SK-N-SH (cell line): ENCODE measurements around the gene CBX6. TPM values are rescaled to one million over a fixed set of nuclear protein-coding genes. Genes with fewer than 3 reads are reported as not detected.
A peak's percentile ranks its signal among the peaks of the same experiment; 100 is the strongest.

Experiments used
- CTCF ChIA-PET: fragments of 300-600, 350-600 bp; formaldehyde crosslinking; extraction: SDS; loops from one replicate; lab custom pipeline; 2021; lab: Yijun Ruan, JAX
- POLR2A ChIA-PET: fragments of 350-600 bp; sonication (Branson Sonifier 250); formaldehyde crosslinking; extraction: SDS; loops from one replicate; lab custom pipeline; 2020; ENCODE audit warnings: antibody characterized with exemption, inconsistent platforms; lab: Yijun Ruan, JAX
- DNase-seq: peaks from one replicate; pipeline ENCODE4 v3.0.0; 2012
- H2AFZ ChIP-seq: fragments of 200-600 bp; sonication (generic); 2 replicates; pipeline ENCODE4 v1.8.1; 2016; ENCODE audit warnings: antibody characterized with exemption, mild to moderate bottlenecking, low read depth
- H3F3A ChIP-seq: fragments of 200-600 bp; sonication (generic); replicated peaks from 2 replicates; pipeline ENCODE3; 2016; ENCODE audit warnings: antibody characterized with exemption, mild to moderate bottlenecking; ENCODE audit not compliant: insufficient read depth
- H3K27ac ChIP-seq, 2 experiments: fragments of 200-500 bp in 1 of 2; fragments of 200-600 bp in 1 of 2; sonication (Bioruptor generic) in 1 of 2; sonication (generic), shearing (Covaris generic) in 1 of 2; 2 replicates each; pipeline versions ENCODE4 v1.5.1 to v1.6.1; 2014 to 2016; ENCODE audit warnings: low read depth in 2 of 2, inconsistent platforms in 1 of 2, low read length in 1 of 2, mild to moderate bottlenecking in 1 of 2, mixed read lengths in 1 of 2
- H3K27me3 ChIP-seq: fragments of 200-600 bp; sonication (generic), shearing (Covaris generic); 2 replicates; pipeline ENCODE4 v1.6.1; 2016; ENCODE audit warnings: mixed run types; ENCODE audit not compliant: insufficient read depth
- H3K36me3 ChIP-seq, 2 experiments: fragments of 200-500 bp in 1 of 2; fragments of 200-600 bp in 1 of 2; sonication (Bioruptor generic) in 1 of 2; sonication (generic) in 1 of 2; replicated peaks in 1 of 2; 2 replicates each; pipeline versions ENCODE3 to v1.5.1; 2014 to 2016; ENCODE audit warnings: low read length in 1 of 2, mild to moderate bottlenecking in 1 of 2; ENCODE audit not compliant: insufficient read depth in 2 of 2, control insufficient read depth in 1 of 2
- H3K4me1 ChIP-seq, 2 experiments: fragments of 200-500 bp in 1 of 2; fragments of 200-600 bp in 1 of 2; sonication (Bioruptor generic) in 1 of 2; sonication (generic), shearing (Covaris generic) in 1 of 2; 2 replicates each; pipeline versions ENCODE4 v1.5.1 to v1.6.1; 2014 to 2016; ENCODE audit warnings: low read depth in 1 of 2, low read length in 1 of 2, mixed run types in 1 of 2; ENCODE audit not compliant: insufficient read depth in 2 of 2, control insufficient read depth in 1 of 2
- H3K4me2 ChIP-seq: fragments of 200-600 bp; sonication (generic), shearing (Covaris generic); 2 replicates; pipeline ENCODE4 v1.6.1; 2017; ENCODE audit warnings: mixed run types
- H3K4me3 ChIP-seq, 2 experiments: fragments of 200-500 bp in 1 of 2; fragments of 200-600 bp in 1 of 2; sonication (Bioruptor generic) in 1 of 2; sonication (generic), shearing (Covaris generic) in 1 of 2; 2 replicates each; pipeline versions ENCODE4 v1.5.1 to v1.8.1; 2014 to 2016; ENCODE audit warnings: low read depth in 2 of 2, inconsistent platforms in 1 of 2, low read length in 1 of 2, mild to moderate bottlenecking in 1 of 2, mixed read lengths in 1 of 2, moderate library complexity in 1 of 2
- H3K79me2 ChIP-seq: fragments of 200-600 bp; sonication (generic); 2 replicates; pipeline ENCODE4 v1.8.1; 2017; ENCODE audit warnings: mild to moderate bottlenecking; ENCODE audit not compliant: insufficient read depth
- H3K9ac ChIP-seq: fragments of 200-600 bp; sonication (generic); 2 replicates; pipeline ENCODE4 v1.6.1; 2017; ENCODE audit warnings: mixed run types
- H3K9me2 ChIP-seq: fragments of 200-600 bp; sonication (generic); 2 replicates; pipeline ENCODE4 v1.6.1; 2017; ENCODE audit warnings: mixed run types
- H3K9me3 ChIP-seq: fragments of 200-600 bp; sonication (generic); 2 replicates; pipeline ENCODE4 v1.6.1; 2017; ENCODE audit warnings: mixed run types, mild to moderate bottlenecking, moderate library complexity
- H4K20me1 ChIP-seq: fragments of 200-600 bp; sonication (generic); 2 replicates; pipeline ENCODE4 v1.6.1; 2017; ENCODE audit warnings: mild to moderate bottlenecking, mixed run types; ENCODE audit not compliant: insufficient read depth
- EP300 ChIP-seq, 2 experiments: IDR thresholded peaks; 2 replicates each; pipeline versions ENCODE4 v1.4.0 to v1.6.1; 2012; ENCODE audit warnings: borderline replicate concordance in 1 of 2, low read depth in 1 of 2, low read length in 1 of 2
- GATA2 ChIP-seq: sonication (generic); formaldehyde crosslinking; IDR thresholded peaks from 2 replicates; pipeline ENCODE4 v1.5.0; 2020; ENCODE audit warnings: mild to moderate bottlenecking, missing genetic modification reagents
- MEF2A ChIP-seq: IDR thresholded peaks from 2 replicates; pipeline ENCODE4 v1.4.0; 2012; ENCODE audit warnings: low read depth, borderline replicate concordance
- NFIC ChIP-seq: IDR thresholded peaks from 2 replicates; pipeline ENCODE4 v1.4.0; 2012; ENCODE audit warnings: borderline replicate concordance
- POLR2AphosphoS5 ChIP-seq: IDR thresholded peaks from 2 replicates; pipeline ENCODE4 v1.6.1; 2012; ENCODE audit warnings: low read depth, low read length
- RCOR1 ChIP-seq: fragments of 150-350 bp; IDR thresholded peaks from 2 replicates; pipeline ENCODE4 v1.6.1; 2017; ENCODE audit warnings: antibody characterized with exemption, low read length
- SIN3A ChIP-seq: IDR thresholded peaks from 2 replicates; pipeline ENCODE4 v1.6.1; 2012; ENCODE audit warnings: low read depth, mild to moderate bottlenecking, low read length, moderate library complexity, borderline replicate concordance
- TCF12 ChIP-seq: IDR thresholded peaks from 2 replicates; pipeline ENCODE4 v1.4.0; 2012
- TEAD4 ChIP-seq: IDR thresholded peaks from 2 replicates; pipeline ENCODE4 v1.4.0; 2012; ENCODE audit warnings: mild to moderate bottlenecking, borderline replicate concordance; ENCODE audit not compliant: insufficient read depth
- USF2 ChIP-seq: fragments of 150-350 bp; IDR thresholded peaks from 2 replicates; pipeline ENCODE4 v1.6.1; 2017; ENCODE audit warnings: antibody characterized with exemption, low read length, low read depth, borderline replicate concordance
- WGBS: methylation state at CpG from one replicate; pipeline ENCODE4 v1.1.6; 2017; ENCODE audit warnings: low lambda C conversion rate; 5-methylcytosine and 5-hydroxymethylcytosine counted together
- polyA plus RNA-seq, 3 experiments: library from polyadenylated mRNA; depleted of rRNA; stranded (reverse); fragments of >200 nt; gene quantifications; 2 replicates each; pipeline ENCODE4 v1.2.3, GENCODE V29; 2012

The CBX6 gene
- polyA plus RNA-seq, 1 of the 3 experiments (the other 2 are of a cell fraction), result 5.4 TPM

- Histone ChIP-seq H3K9ac (no peak overlapping the region), H3K9me3 (no peaks in the 10 kb centered on the region), H3K27ac (no peak overlapping the region), H3K36me3 (no peaks in the 10 kb centered on the region), H3K4me3 (no peak overlapping the region), H3F3A (no peaks in the 10 kb centered on the region), H3K4me1 (no peaks in the 10 kb centered on the region; a peak in 1 of 4 replicates), H4K20me1 (no peaks in the 10 kb centered on the region), H3K27me3 (no peaks in the 10 kb centered on the region), H3K9me2 (no peaks in the 10 kb centered on the region), H3K4me2 (no peak overlapping the region), H3K79me2 (no peaks in the 10 kb centered on the region), H2AFZ (no peak overlapping the region)
- TF ChIP-seq RCOR1 (no peak), SIN3A (no peak)
- no peak for DNase-seq
- CTCF ChIA-PET, result interaction anchor here (1.3 to 2.6 kb wide), 3 partner anchors 8 to 77 kb away, joined by 3 to 25 read pairs (median 6); no protein-coding TSS in a partner anchor
- WGBS, result 91% methylated on average over 5 of the region's 17 CpGs
- POLR2A ChIA-PET, result no interaction called here
Observed at GRCh38 chr22:38845004-38845740, 26.8 kb downstream of the CBX6 start.

- Histone ChIP-seq H3K9me2 (no peaks in the 10 kb centered on the region), H3K27ac (no peak overlapping the region), H3K4me1 (no peaks in the 10 kb centered on the region; a peak in 1 of 4 replicates), H3K4me3 (peak overlapping the region in 1 of 2 experiments; percentile 9; a peak in 1 of 4 replicates), H3K4me2 (no peak overlapping the region), H4K20me1 (no peaks in the 10 kb centered on the region), H3K9me3 (no peaks in the 10 kb centered on the region), H2AFZ (no peak overlapping the region), H3K79me2 (no peaks in the 10 kb centered on the region), H3F3A (no peaks in the 10 kb centered on the region), H3K9ac (no peak overlapping the region), H3K36me3 (no peaks in the 10 kb centered on the region), H3K27me3 (no peaks in the 10 kb centered on the region)
- POLR2A ChIA-PET, result interaction anchor here (0.9 kb wide), 1 partner anchor 18 kb away, joined by 3 read pairs; no protein-coding TSS in a partner anchor
- CTCF ChIA-PET, result interaction anchor here (1.3 to 2.6 kb wide), 2 partner anchors 9 to 76 kb away, joined by 3 to 25 read pairs; no protein-coding TSS in a partner anchor
- TF ChIP-seq TEAD4 (no peak), POLR2AphosphoS5 (no peak), MEF2A (no peak), GATA2 (no peak), EP300 (IDR thresholded peaks at IDR 0.05; ENCODE audit: borderline replicate concordance in 1 of 2, low read depth in 1 of 2, low read length in 1 of 2) (no peak)
- WGBS, result 87% methylated on average over 9 of the region's 22 CpGs
- DNase-seq, result no peak
Observed at GRCh38 chr22:38844315-38845003, 27.6 kb downstream of the CBX6 start.

- H3K27me3 ChIP-seq, result no peaks in the 10 kb centered on the region
- no peak within 1 kb of the TSS for H3K9ac ChIP-seq
- DNase-seq, result peak; percentile 90
- H3K4me1 ChIP-seq, result no peaks in the 10 kb centered on the region; a peak in 1 of 4 replicates
- TF ChIP-seq TCF12 (no peak), TEAD4 (no peak), NFIC (no peak), USF2 (no peak)
- no peaks in the 10 kb centered on the region for H3K9me3 ChIP-seq
- H3K79me2 ChIP-seq, result no peaks in the 10 kb centered on the region
- H3F3A ChIP-seq, result no peaks in the 10 kb centered on the region
- no peaks in the 10 kb centered on the region for H3K9me2 ChIP-seq
- no peaks in the 10 kb centered on the region for H3K36me3 ChIP-seq
- H3K4me3 ChIP-seq, result peak within 1 kb of the TSS in 1 of 2 experiments; percentile 37; a peak in 2 of 4 replicates
- WGBS, result no CpG with 5 or more reads among the region's 105 CpGs
- peak within 1 kb of the TSS; percentile 41; the same call in 1 of the 2 replicates for H3K4me2 ChIP-seq
- no peak within 1 kb of the TSS; a peak in 1 of 4 replicates for H3K27ac ChIP-seq
- CTCF ChIA-PET, result interaction anchor here (0.9 to 2.6 kb wide), 6 partner anchors 10 to 75 kb away, joined by 3 to 25 read pairs (median 4); no protein-coding TSS in a partner anchor
- H4K20me1 ChIP-seq, result no peaks in the 10 kb centered on the region
- H2AFZ ChIP-seq, result no peak within 1 kb of the TSS
- POLR2A ChIA-PET, result interaction anchor here (0.9 kb wide), 1 partner anchor 19 kb away, joined by 3 read pairs; no protein-coding TSS in a partner anchor
Observed at GRCh38 chr22:38843657-38844314, 28.2 kb downstream of the CBX6 start, which contains the start of gene NPTXR. Gene NPTXR (minus strand): TSS chr22:38844028.
